K562 (cell line): Measurements from ENCODE around the gene ZC3H12A. TPM values are rescaled to one million over a fixed set of nuclear protein-coding genes. Genes with fewer than 3 reads are reported as not detected.

Experiments used
- BCLAF1 ChIP-seq, 2 experiments: fragments of 450-650 bp in 1 of 2; IDR thresholded peaks; 2 replicates each; pipeline ENCODE4 v1.6.1; 2011 to 2017; ENCODE audit warnings: low read depth in 2 of 2, antibody characterized with exemption in 1 of 2, borderline replicate concordance in 1 of 2, low read length in 1 of 2, mild to moderate bottlenecking in 1 of 2, mixed read lengths in 1 of 2; ENCODE audit not compliant: control insufficient read depth in 1 of 2
- BDP1 ChIP-seq: IDR thresholded peaks from 3 replicates; pipeline ENCODE4 v1.6.1; 2011; ENCODE audit not compliant: insufficient read length, insufficient read depth
- GTF2A2 ChIP-seq: IDR thresholded peaks from 2 replicates; pipeline ENCODE4 v1.6.1; 2016; ENCODE audit warnings: mild to moderate bottlenecking, missing genetic modification characterization, missing compliant biosample characterization
- GTF2F1 ChIP-seq: IDR thresholded peaks from 2 replicates; pipeline ENCODE4 v1.6.1; 2011; ENCODE audit warnings: low read depth, low read length, improper control_type of control experiment
- KDM2B ChIP-seq: fragments of 250-450 bp; sonication (Bioruptor Pico); IDR thresholded peaks from 2 replicates; pipeline ENCODE4 v1.8.0; 2021; ENCODE audit warnings: mild to moderate bottlenecking, moderate library complexity
- MXD1 ChIP-seq: fragments of 250-450 bp; sonication (Bioruptor Pico); IDR thresholded peaks from 2 replicates; pipeline ENCODE4 v1.8.0; 2021; ENCODE audit warnings: borderline replicate concordance, mild to moderate bottlenecking, moderate library complexity; ENCODE audit not compliant: poor library complexity, severe bottlenecking
- NR1H2 ChIP-seq: sonication (generic); formaldehyde crosslinking; IDR thresholded peaks from 2 replicates; pipeline ENCODE4 v1.4.0; 2020; ENCODE audit warnings: mild to moderate bottlenecking, missing genetic modification reagents
- NR2C2 ChIP-seq, 2 experiments: fragments of 200-800 bp in 1 of 2; sonication (Bioruptor generic) in 1 of 2; sonication (generic) in 1 of 2; formaldehyde crosslinking in 1 of 2; IDR thresholded peaks; 2 replicates each; pipeline versions ENCODE4 v1.6.1 to v1.8.0; 2016 to 2022; ENCODE audit warnings: mild to moderate bottlenecking in 1 of 2, missing compliant biosample characterization in 1 of 2, missing genetic modification characterization in 1 of 2, missing genetic modification reagents in 1 of 2
- POLR2H ChIP-seq: IDR thresholded peaks from 2 replicates; pipeline ENCODE4 v1.6.1; 2016; ENCODE audit warnings: missing genetic modification characterization, low read depth, mild to moderate bottlenecking, control low read depth, missing compliant biosample characterization, moderate library complexity
- POU5F1 ChIP-seq: fragments of 150-350 bp; IDR thresholded peaks from 2 replicates; pipeline ENCODE4 v1.6.1; 2014; ENCODE audit warnings: borderline replicate concordance, low read length, low read depth, mild to moderate bottlenecking; ENCODE audit not compliant: partially characterized antibody
- STAT5B ChIP-seq: fragments of 250-450 bp; sonication (Bioruptor Pico); IDR thresholded peaks from 2 replicates; pipeline ENCODE4 v1.8.0; 2021; ENCODE audit warnings: mild to moderate bottlenecking, inconsistent platforms
- ZNF3 ChIP-seq: fragments of 250-450 bp; sonication (Bioruptor Pico); IDR thresholded peaks from 2 replicates; pipeline ENCODE4 v1.5.0; 2021; ENCODE audit warnings: mild to moderate bottlenecking, moderate library complexity
- ZNF507 ChIP-seq: conservative IDR thresholded peaks from 2 replicates; pipeline ENCODE4 v1.6.1; 2017; ENCODE audit warnings: missing genetic modification characterization, missing compliant biosample characterization
- ZNF668 ChIP-seq: fragments of 250-450 bp; sonication (Bioruptor Pico); IDR thresholded peaks from 2 replicates; pipeline ENCODE4 v1.8.0; 2022; ENCODE audit warnings: mild to moderate bottlenecking, inconsistent platforms
- polyA plus RNA-seq, 8 experiments: library from polyadenylated mRNA; depleted of rRNA in 4 of 8; stranded (reverse) in 5 of 8; unstranded in 3 of 8; fragments of >200 nt; fragmentation: Nextera tagmentation in 2 of 8; fragmentation: Illumina TruSeq in 1 of 8; extraction: Ambion mirVana in 2 of 8; extraction: Trizol in 1 of 8; gene quantifications; 2 replicates each; pipeline versions ENCODE4 v1.2.1 to v1.2.3, GENCODE V29; 2011 to 2014; ENCODE audit warnings: inconsistent platforms in 1 of 8, missing spikeins in 1 of 8
- total RNA-seq, 7 experiments: library from RNA; depleted of rRNA in 6 of 7; stranded (reverse); fragments of >200 nt in 6 of 7; fragmentation: Illumina TruSeq in 2 of 7; extraction: Trizol in 2 of 7; gene quantifications; 2 replicates each; pipeline versions ENCODE4 v1.2.1 to v1.2.3, GENCODE V29; 2011 to 2021; ENCODE audit warnings: low replicate concordance in 1 of 7
- TF ChIP-seq, protein P1 (sequence below): fragments of 250-450 bp; sonication (Bioruptor Pico); IDR thresholded peaks from 2 replicates; pipeline ENCODE4 v1.5.0; 2020; ENCODE audit warnings: mild to moderate bottlenecking
- TF ChIP-seq, protein P2 (sequence below), 2 experiments: fragments of 450-650 bp; IDR thresholded peaks; 2 replicates each; pipeline ENCODE4 v1.6.1; 2016

The ZC3H12A gene
- total and polyA plus RNA-seq, 9 of the 15 experiments (the other 6 are each of a cell fraction or from before 2014, with no cell fraction given) = 0.14 to 9.4 (median 6.7) TPM

DNA sequence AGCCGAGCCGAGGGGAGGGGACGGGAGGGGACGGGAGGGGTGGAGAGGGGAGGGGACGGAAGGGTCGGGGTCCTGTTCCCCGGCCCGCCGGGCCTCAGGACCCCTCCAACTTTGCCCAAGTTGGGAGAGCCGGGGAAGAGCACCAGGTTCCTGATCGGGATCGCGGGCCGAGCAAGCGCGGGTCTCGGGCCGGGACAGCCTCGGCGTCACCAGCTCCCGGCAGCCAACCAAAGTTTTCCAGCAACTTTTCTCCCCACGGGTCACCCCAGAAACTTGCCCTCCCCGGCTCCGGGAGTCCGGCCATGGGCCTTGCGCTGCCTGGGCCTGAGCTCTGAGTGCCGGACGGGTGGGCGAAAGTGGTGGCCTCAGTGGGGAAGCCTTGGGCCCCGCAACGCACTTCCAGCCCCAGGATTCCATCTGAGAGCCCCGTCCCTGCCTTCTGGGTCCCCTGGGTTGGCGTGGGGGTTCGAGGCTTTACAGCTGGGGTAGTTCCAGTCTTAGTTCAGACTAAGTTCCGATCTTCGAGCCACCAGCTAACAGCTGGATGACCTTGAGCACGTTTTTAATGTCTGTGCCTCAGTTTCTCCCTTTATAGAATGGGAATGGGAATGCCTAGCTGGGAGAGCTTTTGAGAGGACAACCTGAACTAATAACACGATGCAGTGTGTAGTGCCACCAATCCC, 458 bp downstream of the ZC3H12A start (continued):
- TF ChIP-seq, protein P1, sequence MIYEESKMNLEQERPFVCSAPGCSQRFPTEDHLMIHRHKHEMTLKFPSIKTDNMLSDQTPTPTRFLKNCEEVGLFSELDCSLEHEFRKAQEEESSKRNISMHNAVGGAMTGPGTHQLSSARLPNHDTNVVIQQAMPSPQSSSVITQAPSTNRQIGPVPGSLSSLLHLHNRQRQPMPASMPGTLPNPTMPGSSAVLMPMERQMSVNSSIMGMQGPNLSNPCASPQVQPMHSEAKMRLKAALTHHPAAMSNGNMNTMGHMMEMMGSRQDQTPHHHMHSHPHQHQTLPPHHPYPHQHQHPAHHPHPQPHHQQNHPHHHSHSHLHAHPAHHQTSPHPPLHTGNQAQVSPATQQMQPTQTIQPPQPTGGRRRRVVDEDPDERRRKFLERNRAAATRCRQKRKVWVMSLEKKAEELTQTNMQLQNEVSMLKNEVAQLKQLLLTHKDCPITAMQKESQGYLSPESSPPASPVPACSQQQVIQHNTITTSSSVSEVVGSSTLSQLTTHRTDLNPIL (CRISPR knock-in tag) = no peak
- no peak for TF ChIP-seq MXD1 (CRISPR knock-in tag)
- TF ChIP-seq NR2C2 (CRISPR knock-in tag; IDR thresholded peaks at IDR 0.05) = no peak
- TF ChIP-seq NR2C2 (tag; IDR thresholded peaks at IDR 0.05) = peak; percentile 59
- no peak for TF ChIP-seq KDM2B
- TF ChIP-seq STAT5B = no peak
- peak in 1 of 2 experiments; percentile 69; a peak in 1 of 4 replicates for TF ChIP-seq BCLAF1 (IDR thresholded peaks at IDR 0.05; ENCODE audit: borderline replicate concordance in 1 of 2, control insufficient read depth in 1 of 2, low read depth in 2 of 2, low read length in 1 of 2)
- no peak for TF ChIP-seq GTF2F1
- TF ChIP-seq BDP1 = no peak
- TF ChIP-seq GTF2A2 = peak; percentile 84
- no peak for TF ChIP-seq ZNF507 (tag)
- TF ChIP-seq, protein P2, sequence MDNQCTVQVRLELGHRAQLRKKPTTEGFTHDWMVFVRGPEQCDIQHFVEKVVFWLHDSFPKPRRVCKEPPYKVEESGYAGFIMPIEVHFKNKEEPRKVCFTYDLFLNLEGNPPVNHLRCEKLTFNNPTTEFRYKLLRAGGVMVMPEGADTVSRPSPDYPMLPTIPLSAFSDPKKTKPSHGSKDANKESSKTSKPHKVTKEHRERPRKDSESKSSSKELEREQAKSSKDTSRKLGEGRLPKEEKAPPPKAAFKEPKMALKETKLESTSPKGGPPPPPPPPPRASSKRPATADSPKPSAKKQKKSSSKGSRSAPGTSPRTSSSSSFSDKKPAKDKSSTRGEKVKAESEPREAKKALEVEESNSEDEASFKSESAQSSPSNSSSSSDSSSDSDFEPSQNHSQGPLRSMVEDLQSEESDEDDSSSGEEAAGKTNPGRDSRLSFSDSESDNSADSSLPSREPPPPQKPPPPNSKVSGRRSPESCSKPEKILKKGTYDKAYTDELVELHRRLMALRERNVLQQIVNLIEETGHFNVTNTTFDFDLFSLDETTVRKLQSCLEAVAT (IDR thresholded peaks at IDR 0.05) = 0 out of 4 replicates have a peak, but pooled peaks of 1 of the 2 experiments have one; percentile 39
- no peak for TF ChIP-seq POU5F1
- no peak for TF ChIP-seq ZNF3 (CRISPR knock-in tag)
- peak; percentile 69 for TF ChIP-seq POLR2H
- 0 out of 2 replicates have a peak, but pooled peaks have one; percentile 24 for TF ChIP-seq NR1H2
- TF ChIP-seq ZNF668 (CRISPR knock-in tag) = no peak
